GM18858 (cell line): ENCODE results near the gene C1QTNF12.

Experiments
- ATAC-seq: cut with Tn5 transposase; IDR thresholded peaks from one replicate; pipeline ENCODE4 v1.9.1; 2021; ENCODE audit not compliant: unreplicated experiment

The C1QTNF12 gene

GRCh38 chr1:1246577-1247340, at the start of gene C1QTNF12:
Gene C1QTNF12 (minus strand): TSS chr1:1246722. CDS start chr1:1246690, 32 bp downstream.
- ATAC-seq = no peak

- ATAC-seq = no peak
Observed at GRCh38 chr1:1295154-1295923, 48.8 kb upstream of the C1QTNF12 start.

- ATAC-seq = no peak
Observed at GRCh38 chr1:1294250-1294890, 47.8 kb upstream of the C1QTNF12 start.

DNA sequence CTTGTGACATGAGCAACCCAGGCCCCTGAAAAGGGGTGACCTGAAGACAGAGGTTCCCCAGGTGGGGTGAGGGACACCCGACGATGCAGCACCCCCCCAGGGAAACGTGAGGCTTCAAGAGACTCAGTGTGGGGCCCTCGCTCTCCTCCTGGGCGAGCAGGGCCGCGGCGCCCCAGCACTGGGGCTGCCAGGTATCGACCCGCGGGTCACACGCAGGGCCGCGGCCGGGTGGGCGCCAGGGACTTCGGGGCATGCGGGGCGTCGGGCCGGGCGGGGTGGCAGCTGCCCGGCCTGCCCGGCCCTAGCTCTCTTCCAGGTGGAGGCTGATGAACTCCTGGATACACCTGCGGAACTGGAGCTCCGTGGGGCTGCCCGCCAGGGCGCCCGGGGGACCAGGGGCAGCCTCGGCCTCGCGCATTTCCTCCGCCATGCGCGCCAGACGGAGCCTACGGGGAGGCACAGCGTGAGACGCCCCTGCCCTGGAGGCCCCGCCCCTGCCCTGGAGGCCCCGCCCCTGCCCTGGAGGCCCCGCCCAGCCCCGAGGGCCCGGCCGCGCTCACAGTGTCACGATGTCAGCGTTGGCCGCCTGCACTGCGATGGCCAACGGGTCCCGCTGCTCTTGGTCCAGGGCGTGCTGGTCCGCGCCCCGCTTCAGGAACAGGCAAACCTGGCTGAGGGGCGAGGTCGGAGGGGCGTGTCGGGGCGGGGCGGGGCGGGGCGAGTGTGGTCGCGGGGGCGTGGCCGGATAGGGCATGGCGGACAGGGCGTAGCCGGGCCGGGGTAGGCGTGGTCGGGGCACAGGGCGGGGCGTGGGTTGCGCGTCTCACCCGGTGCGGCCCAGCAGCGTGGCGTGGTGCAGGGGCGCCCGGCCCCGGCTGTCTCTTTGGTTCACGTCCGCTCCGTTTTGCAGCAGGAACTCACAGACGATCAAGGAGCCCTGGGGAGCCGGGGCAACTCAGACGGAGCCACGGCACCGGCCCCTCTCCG, 47.0 kb upstream of the C1QTNF12 start:
- no peak for ATAC-seq

DNA sequence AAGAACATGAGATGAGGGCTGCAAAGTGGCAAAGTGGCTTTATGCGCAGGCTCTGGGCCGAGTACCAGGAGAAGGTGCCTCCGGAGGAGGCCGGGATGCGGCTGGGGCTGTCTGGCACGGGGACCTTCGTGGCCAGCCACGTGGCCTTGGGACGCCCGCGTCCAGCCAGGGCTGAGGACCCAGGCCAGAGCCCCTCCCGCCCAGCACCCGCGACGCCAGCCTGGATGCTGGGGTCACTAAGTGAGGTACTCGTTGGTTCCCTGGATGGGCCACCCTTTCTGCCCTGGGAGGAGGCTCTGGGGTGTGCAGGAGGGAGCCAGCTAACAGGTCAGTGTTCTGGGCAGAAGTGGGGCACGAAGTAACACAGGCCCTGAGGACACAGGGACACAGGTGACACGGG, 46.3 kb upstream of the C1QTNF12 start:
- no peak for ATAC-seq

DNA sequence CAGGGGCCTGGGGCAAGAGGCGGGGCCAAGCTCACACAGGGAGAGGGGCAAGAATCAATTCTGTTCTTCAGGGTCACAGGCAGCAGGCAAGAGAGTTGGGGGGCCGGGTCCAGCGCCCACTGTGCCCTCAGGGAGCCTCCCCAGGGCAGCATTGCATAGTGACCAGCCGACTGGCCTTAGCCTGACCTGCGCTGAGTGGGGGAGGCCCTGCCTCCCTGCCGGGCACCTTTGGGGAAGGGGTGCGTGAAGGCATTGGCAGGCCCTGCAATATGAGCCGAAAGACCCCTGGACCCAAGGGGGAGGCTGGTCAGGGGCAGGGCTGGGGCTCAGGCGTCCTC, 45.9 kb upstream of the C1QTNF12 start:
- ATAC-seq = no peak

DNA sequence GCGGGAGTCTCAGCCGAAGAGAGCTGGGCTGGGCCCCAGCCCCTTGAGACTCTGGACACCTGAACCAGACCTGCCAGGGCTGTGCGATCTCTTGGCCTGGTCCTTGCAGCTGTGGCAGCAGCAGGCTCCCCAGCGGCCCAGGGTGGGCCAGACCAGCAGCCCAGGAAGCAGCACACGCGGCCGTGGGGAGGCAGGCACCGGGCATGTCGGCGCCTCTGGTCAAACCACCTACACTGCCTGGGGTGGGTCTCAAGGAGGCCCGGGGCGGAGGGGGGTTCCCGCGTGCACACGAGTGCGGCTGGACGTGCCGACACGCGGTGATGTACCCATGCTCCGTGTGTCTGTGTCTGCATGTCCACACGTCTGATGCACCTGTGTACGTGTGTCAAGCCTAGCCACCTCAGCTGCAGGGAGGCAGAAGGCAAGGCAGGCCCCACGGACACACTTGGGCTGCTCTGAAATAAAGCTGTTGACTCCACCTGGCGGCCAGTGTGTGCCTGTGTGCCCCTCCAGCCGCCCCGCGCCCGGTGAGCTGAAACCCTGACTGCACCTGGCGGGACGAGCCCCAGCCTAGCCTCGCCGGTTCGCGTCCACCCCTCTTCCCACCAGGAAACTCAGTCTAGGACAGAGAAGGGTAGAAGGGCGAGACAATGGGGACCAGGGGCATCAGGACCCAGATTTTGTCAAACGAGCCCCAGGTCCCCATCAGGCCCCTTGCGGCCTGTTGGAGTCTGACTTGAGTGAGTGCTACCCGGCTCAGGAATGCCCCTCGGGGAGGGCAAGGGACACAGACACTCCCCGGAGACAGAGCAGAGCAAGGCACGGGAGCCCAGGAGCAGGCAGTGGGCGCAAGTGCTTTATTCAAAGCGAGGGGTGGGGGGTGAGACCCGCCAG, 45.3 kb upstream of the C1QTNF12 start:
- ATAC-seq = no peak

GRCh38 chr1:1291023-1291528, 44.6 kb upstream of the C1QTNF12 start:
- ATAC-seq = no peak

DNA sequence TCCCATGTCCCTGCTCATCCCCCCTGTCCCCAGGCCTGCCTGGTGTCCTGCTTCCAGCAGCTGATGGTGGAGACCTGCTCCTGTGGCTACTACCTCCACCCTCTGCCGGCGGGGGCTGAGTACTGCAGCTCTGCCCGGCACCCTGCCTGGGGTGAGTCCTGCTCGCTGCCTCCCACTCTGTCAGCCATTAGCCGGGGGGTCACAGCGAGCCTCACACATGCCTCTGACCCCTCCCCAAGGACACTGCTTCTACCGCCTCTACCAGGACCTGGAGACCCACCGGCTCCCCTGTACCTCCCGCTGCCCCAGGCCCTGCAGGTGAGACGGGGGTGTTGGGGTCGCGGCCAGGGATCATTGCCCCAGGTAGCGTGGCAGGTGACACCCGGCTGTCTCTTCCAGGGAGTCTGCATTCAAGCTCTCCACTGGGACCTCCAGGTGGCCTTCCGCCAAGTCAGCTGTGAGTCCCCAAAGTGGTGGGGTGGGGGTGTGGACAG, 43.8 kb upstream of the C1QTNF12 start:
- ATAC-seq = no peak

DNA sequence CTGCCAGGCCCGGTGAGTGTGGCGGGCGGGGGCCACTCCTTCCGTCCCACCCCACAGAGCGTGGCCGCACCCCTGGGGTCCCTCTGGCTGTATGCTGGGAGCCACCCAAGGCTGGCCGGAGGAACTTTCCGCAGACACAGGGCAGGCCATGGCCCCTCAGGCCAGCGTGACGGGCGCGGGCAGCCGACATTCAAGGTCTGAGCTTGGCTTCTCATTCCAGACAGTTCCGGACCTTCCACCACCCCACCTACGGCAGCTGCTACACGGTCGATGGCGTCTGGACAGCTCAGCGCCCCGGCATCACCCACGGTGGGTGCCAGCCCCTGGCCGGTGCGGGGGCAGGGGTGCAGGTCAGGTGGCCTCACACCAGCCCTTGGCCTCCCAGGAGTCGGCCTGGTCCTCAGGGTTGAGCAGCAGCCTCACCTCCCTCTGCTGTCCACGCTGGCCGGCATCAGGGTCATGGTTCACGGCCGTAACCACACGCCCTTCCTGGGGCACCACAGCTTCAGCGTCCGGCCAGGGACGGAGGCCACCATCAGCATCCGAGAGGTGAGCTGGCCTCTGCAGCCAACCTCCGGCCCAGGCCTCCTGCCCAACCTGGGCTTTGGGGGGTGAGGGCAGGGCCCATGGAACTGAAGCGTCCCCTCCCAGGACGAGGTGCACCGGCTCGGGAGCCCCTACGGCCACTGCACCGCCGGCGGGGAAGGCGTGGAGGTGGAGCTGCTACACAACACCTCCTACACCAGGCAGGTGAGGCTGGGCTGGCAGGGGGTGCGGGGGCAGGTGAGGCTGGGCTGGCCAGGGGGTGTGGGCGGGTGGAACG, 41.0 kb upstream of the C1QTNF12 start:
- ATAC-seq = no peak

DNA sequence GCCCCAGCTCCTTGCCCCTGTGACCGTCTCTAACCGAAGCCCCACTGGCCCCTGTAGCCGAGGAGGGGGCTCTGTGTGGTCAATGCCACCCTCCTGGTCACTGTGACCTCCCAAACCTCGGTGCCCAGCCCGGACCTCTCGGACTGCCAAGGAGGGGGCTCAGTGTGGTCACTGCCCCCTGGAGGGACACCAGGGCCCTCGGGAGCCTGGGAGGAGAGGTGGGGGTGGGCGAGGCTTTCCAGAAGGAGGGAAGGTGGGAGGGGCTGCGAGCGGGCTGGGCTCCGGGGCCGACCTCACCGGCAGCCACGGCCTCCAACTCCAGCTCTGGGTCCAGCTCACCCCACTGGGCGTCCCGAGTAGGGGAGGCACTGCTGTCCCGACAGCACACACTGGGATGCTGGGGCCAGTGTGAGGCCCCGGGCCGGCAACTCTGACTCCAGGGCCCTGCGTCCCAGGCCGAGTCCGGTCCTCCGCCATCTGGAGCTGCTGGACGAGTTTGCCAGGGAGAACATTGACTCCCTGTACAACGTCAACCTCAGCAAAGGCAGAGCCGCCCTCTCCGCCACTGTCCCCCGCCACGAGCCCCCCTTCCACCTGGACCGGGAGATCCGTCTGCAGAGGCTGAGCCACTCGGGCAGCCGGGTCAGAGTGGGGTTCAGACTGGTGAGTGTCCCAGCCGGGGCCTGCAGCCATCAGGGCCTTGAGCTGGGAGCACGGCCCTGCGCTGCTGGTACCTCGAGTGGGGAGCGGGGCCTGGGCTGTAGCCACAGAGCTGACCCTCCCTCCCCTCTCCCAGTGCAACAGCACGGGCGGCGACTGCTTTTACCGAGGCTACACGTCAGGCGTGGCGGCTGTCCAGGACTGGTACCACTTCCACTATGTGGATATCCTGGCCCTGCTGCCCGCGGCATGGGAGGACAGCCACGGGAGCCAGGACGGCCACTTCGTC, 40.1 kb upstream of the C1QTNF12 start:
- ATAC-seq = no peak

DNA sequence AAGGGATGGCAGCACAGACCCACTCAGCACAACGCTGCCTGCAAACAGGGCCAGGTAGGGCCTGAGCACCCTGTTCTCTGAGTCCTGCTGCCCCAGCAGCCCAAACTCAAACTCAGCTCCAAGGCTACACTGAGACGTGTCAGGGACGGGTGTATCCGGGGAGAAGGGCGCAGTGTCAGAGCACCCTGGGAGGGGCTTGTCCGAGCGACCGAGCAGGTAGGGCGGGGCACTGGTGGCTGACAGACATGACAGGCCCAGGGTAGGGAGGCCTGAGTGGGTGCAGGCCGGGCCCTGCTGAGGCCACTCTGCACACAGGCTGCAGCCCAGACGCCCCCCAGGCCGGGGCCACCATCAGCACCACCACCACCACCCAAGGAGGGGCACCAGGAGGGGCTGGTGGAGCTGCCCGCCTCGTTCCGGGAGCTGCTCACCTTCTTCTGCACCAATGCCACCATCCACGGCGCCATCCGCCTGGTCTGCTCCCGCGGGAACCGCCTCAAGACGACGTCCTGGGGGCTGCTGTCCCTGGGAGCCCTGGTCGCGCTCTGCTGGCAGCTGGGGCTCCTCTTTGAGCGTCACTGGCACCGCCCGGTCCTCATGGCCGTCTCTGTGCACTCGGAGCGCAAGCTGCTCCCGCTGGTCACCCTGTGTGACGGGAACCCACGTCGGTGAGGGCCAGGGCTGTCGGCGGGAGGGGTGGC, 39.2 kb upstream of the C1QTNF12 start:
- ATAC-seq = no peak

GRCh38 chr1:1285102-1285571, 38.6 kb upstream of the C1QTNF12 start:
- no peak for ATAC-seq

DNA sequence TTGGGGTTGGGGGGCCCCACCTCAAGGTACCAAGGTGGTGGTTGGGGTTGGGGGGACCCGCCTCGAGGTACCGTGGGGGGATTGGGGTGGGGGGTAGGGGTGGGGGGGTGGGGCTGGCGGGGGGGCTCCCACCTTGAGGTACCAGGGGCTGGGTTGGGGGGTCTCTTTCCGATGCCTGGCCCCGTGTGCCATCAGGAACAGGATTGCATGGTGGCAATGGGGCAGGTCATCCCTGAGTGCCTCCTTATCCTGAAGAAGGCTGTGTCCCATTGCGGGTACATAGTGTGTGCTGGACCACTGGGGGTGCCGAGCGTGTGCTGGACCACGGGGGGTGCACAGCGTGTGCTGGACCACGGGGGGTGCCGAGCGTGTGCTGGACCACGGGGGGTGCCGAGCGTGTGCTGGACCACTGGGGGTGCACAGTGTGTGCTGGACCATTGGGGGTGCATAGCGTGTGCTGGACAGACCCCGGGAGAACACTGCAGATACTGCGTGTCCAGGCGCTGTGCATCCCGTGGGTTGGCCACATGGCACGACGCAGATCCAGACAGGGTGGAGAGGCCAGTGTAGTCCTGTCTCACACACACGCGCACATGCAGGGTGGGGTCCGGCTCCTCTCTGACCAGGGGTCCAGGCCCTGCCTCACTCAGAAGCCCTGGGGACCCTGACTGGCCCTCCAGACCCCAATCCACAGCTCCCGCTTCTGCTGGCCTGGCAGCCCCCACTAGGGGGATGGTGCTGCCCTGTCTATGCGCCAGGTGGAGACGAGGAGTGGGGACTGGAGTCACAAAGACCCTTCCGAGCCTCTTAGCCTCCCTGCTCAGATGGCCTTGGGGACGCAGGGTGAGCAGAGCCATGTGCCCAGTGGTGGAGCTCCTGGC, 37.9 kb upstream of the C1QTNF12 start:
- ATAC-seq = no peak

DNA sequence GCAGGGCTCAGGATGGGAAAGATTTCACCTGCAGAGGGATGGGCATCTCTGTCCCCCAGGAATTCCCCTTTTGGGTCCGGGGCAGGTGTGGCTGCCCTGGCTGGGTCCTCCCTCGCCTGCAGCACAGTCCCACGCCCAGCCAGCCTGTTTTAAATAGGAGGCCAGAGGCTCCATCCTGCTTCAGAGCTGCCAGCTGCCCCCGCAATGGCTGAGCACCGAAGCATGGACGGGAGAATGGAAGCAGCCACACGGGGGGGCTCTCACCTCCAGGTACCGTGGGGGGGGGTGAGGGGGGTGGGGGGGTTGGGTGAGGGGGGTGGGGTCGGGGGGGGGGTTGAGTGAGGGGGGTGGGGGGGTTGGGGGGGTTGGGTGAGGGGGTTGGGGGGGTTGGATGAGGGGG, 37.3 kb upstream of the C1QTNF12 start:
- no peak for ATAC-seq

DNA sequence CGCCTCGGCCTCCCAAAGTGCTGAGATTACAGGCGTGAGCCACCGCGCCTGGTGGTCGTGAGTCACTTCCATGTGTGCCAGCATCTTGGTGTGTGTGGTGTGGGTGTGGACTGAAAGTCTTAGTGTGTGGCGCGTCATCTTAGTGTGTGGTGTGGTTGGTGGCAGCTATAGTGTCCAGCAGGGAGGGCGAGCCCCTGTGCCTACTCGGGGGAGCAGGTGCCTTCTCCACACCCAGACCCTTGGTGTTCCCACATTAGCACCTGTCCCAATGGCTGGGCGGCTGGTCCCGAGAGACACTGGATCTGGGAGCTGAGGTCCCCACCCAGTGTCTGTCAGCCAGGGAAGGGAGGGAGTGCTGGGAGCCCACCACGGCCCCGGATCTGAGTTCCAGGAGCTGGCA, 36.5 kb upstream of the C1QTNF12 start:
- no peak for ATAC-seq
